Nephron progenitor cell (in vitro differentiated cells): ENCODE results near the gene SFXN3.

Experiments
- DNase-seq: peaks from one replicate; pipeline ENCODE4 v3.0.0; 2021
- H3K27ac Mint-ChIP-seq: 2 replicates; pipeline ENCODE4 v1.8.0; 2021; ENCODE audit warnings: mild to moderate bottlenecking, moderate library complexity, mixed read lengths
- H3K27me3 Mint-ChIP-seq: 2 replicates; pipeline ENCODE4 v1.8.0; 2021; ENCODE audit warnings: mild to moderate bottlenecking, low read depth, mixed read lengths; ENCODE audit not compliant: poor library complexity
- H3K36me3 Mint-ChIP-seq: 2 replicates; pipeline ENCODE4 v1.8.0; 2021; ENCODE audit warnings: low read depth, mixed read lengths
- H3K4me1 Mint-ChIP-seq: 2 replicates; pipeline ENCODE4 v1.8.0; 2021; ENCODE audit warnings: mixed read lengths
- H3K4me3 Mint-ChIP-seq: 2 replicates; pipeline ENCODE4 v1.8.0; 2021; ENCODE audit warnings: mild to moderate bottlenecking, moderate library complexity, mixed read lengths
- H3K9me3 Mint-ChIP-seq: 2 replicates; pipeline ENCODE4 v1.8.0; 2021; ENCODE audit warnings: mild to moderate bottlenecking, moderate library complexity, mixed read lengths
- TF ChIP-seq, protein P1 (sequence below): fragments of 200-600 bp; sonication (generic); IDR thresholded peaks from 2 replicates; pipeline ENCODE4 v1.5.0; 2021; ENCODE audit warnings: antibody characterized with exemption

The SFXN3 gene

DNA sequence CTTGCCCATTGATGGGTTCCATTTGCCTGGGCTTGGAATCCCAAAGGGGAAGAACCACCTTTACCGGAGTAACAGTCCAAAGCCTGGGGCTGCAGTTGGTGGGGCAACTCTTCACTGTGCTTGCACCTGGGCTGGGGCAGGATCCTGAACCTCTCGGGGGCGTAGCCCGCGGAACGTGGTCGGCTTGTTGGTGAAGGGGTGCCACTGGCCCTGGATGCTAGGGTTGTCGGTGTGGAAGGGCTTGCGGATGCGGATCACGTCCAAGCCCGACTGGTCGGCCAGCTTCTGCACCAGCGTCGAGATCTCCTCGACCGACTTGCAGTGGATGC, 44.4 kb upstream of the SFXN3 start:
- H3K27me3 Mint-ChIP-seq: no peaks in the 10 kb centered on the region
- H3K27ac Mint-ChIP-seq: no peak overlapping the region
- DNase-seq: no peak
- peaks cover 40% of the 10 kb centered on the region for H3K4me1 Mint-ChIP-seq
- H3K9me3 Mint-ChIP-seq: no peaks in the 10 kb centered on the region
- peak overlapping the region; percentile 97 for H3K4me3 Mint-ChIP-seq
- H3K36me3 Mint-ChIP-seq: peaks cover 28% of the 10 kb centered on the region
- TF ChIP-seq, protein P1, sequence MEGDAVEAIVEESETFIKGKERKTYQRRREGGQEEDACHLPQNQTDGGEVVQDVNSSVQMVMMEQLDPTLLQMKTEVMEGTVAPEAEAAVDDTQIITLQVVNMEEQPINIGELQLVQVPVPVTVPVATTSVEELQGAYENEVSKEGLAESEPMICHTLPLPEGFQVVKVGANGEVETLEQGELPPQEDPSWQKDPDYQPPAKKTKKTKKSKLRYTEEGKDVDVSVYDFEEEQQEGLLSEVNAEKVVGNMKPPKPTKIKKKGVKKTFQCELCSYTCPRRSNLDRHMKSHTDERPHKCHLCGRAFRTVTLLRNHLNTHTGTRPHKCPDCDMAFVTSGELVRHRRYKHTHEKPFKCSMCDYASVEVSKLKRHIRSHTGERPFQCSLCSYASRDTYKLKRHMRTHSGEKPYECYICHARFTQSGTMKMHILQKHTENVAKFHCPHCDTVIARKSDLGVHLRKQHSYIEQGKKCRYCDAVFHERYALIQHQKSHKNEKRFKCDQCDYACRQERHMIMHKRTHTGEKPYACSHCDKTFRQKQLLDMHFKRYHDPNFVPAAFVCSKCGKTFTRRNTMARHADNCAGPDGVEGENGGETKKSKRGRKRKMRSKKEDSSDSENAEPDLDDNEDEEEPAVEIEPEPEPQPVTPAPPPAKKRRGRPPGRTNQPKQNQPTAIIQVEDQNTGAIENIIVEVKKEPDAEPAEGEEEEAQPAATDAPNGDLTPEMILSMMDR: no peak

- Mint-ChIP-seq H3K4me3 (peak within 1 kb of the TSS; percentile 97), H3K27ac (peak within 1 kb of the TSS; percentile 98), H3K27me3 (no peaks in the 10 kb centered on the region), H3K9me3 (no peaks in the 10 kb centered on the region), H3K4me1 (peaks cover 40% of the 10 kb centered on the region), H3K36me3 (peaks cover 29% of the 10 kb centered on the region)
- TF ChIP-seq, protein P1: no peak
- peak; percentile 89 for DNase-seq
These were observed 43.9 kb upstream of the SFXN3 start, which contains the start of the genes MRPL43 and TWNK for GRCh38 chr10:100986952-100987684. MRPL43 (minus strand) TSS chr10:100987497; CDS start chr10:100987443, 54 bp downstream. TWNK (plus strand) TSS chr10:100987543; CDS start chr10:100988211, 668 bp downstream.

DNA sequence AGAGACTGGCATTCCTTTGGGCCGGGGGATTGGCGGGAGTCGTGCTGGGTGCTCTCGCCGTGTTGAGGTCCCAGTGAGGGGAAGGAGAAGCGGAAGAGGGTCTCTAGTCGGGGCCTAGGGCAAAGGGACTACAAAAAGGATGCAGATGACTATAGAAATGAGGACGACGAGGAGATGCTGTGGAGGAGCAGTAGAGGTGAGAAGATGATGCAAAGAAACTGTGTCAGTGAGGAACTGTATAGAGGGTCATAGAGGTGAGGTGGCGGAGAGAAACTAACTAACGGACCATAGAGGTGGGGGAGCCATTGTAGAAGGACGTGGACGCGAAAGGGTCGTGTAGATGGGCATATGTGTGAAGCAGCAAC, 43.4 kb upstream of the SFXN3 start:
- no peaks in the 10 kb centered on the region for H3K9me3 Mint-ChIP-seq
- H3K36me3 Mint-ChIP-seq: peaks cover 28% of the 10 kb centered on the region
- peak overlapping the region; percentile 97 for H3K4me3 Mint-ChIP-seq
- no peaks in the 10 kb centered on the region for H3K27me3 Mint-ChIP-seq
- DNase-seq: no peak
- H3K4me1 Mint-ChIP-seq: peaks cover 40% of the 10 kb centered on the region
- H3K27ac Mint-ChIP-seq: peak overlapping the region; percentile 98
- TF ChIP-seq, protein P1: no peak

- H3K4me1 Mint-ChIP-seq: peaks cover 40% of the 10 kb centered on the region
- no peak overlapping the region for H3K27ac Mint-ChIP-seq
- H3K27me3 Mint-ChIP-seq: no peaks in the 10 kb centered on the region
- no peaks in the 10 kb centered on the region for H3K9me3 Mint-ChIP-seq
- peaks cover 28% of the 10 kb centered on the region for H3K36me3 Mint-ChIP-seq
- TF ChIP-seq, protein P1: no peak
- H3K4me3 Mint-ChIP-seq: peak overlapping the region; percentile 97
- no peak for DNase-seq
These were observed 42.9 kb upstream of the SFXN3 start for GRCh38 chr10:100988166-100988565.

GRCh38 chr10:100989088-100989487, 41.9 kb upstream of the SFXN3 start:
- Mint-ChIP-seq H3K9me3 (no peaks in the 10 kb centered on the region), H3K36me3 (peaks cover 32% of the 10 kb centered on the region), H3K4me1 (peaks cover 46% of the 10 kb centered on the region), H3K27ac (no peak overlapping the region), H3K4me3 (peak overlapping the region; percentile 97), H3K27me3 (no peaks in the 10 kb centered on the region)
- DNase-seq: no peak
- TF ChIP-seq, protein P1: no peak
